IPS DF 6.9 (cell line): Measurements from ENCODE around the gene TRAIP.

Experiments used
- DNase-seq: peaks from one replicate; pipeline ENCODE4 v3.0.0-alpha.2; 2013; ENCODE audit warnings: low read depth, low spot score
- H3K27ac ChIP-seq: one replicate; pipeline ENCODE4 v1.5.1; 2013; ENCODE audit warnings: low read length, control low read depth
- H3K27me3 ChIP-seq: 2 replicates; pipeline ENCODE4 v1.6.1; 2013; ENCODE audit warnings: mild to moderate bottlenecking, low read length; ENCODE audit not compliant: control insufficient read depth, insufficient read depth
- H3K36me3 ChIP-seq: 2 replicates; pipeline ENCODE4 v1.6.1; 2013; ENCODE audit warnings: low read length; ENCODE audit not compliant: control insufficient read depth, insufficient read depth
- H3K4me1 ChIP-seq: 2 replicates; pipeline ENCODE4 v1.6.1; 2013; ENCODE audit warnings: low read length; ENCODE audit not compliant: control insufficient read depth, insufficient read depth
- H3K4me3 ChIP-seq: 2 replicates; pipeline ENCODE4 v1.5.1; 2013; ENCODE audit warnings: mild to moderate bottlenecking, low read length
- H3K9me3 ChIP-seq: 2 replicates; pipeline ENCODE4 v1.6.1; 2013; ENCODE audit warnings: low read length, inconsistent platforms; ENCODE audit not compliant: control insufficient read depth, insufficient read depth
- WGBS: extraction: QIAGEN DNeasy Blood & Tissue Kit; methylation state at CpG from one replicate; pipeline ENCODE4 v1.1.7; 2013; ENCODE audit warnings: mixed read lengths, missing lambda C conversion rate; ENCODE audit not compliant: insufficient read length, insufficient coverage; 5-methylcytosine and 5-hydroxymethylcytosine counted together

TRAIP gene

DNA sequence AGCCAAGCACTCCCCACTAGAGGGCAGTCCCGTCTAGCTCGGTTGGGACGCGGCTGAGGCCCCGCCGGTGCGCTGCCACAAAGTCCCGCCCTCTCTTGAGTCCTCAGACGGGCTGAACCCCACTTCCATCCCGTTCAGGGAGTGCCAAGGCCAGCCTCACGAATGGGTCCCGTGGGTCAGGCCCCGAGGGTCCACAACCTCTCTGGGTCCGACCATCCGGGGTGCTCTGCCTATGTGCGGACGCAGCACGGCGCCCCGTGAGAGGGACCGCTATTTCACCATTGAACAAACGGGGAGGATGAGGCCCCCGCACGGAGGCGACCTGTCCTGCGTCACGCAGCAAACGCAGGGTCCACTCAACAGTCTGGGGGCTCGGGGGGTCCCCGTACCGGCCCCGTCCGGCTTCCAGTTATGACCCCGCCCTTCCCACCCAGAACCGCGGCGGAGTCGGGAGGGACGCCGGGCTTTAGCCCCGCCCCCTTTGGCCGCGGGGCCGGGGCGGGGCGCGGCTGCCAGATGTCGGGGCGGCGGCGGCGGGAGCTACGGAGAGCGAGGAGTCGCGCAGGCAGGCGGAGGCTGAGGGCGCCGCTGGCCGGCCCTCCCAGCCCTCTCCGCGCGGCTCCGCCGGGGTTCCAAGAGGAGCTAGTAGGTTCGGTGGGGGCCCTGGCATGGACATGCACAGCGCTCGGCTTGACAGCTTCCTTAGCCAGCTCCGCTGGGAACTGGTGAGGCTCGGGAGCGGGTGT, 53.5 kb downstream of the TRAIP start, which contains the start of gene INKA1:
INKA1 (plus strand) TSS at position 543 of the 746 bp plus-strand sequence; CDS start at position 675, 132 bp downstream.
- Histone ChIP-seq H3K4me1 (peaks cover 13% of the 10 kb centered on the region), H3K4me3 (peak within 1 kb of the TSS; percentile 42), H3K27ac (no peak within 1 kb of the TSS), H3K36me3 (no peaks in the 10 kb centered on the region), H3K9me3 (no peaks in the 10 kb centered on the region), H3K27me3 (no peaks in the 10 kb centered on the region; the same call in 1 of the 2 replicates)
- DNase-seq, result peak; percentile 81
- no CpG with 5 or more reads among the region's 71 CpGs for WGBS

- WGBS, result no CpG with 5 or more reads among the region's 2 CpGs
- no peak overlapping the region for H3K27ac ChIP-seq
- H3K4me3 ChIP-seq, result no peak overlapping the region
- no peaks in the 10 kb centered on the region; the same call in 1 of the 2 replicates for H3K27me3 ChIP-seq
- no peak for DNase-seq
- no peaks in the 10 kb centered on the region for H3K36me3 ChIP-seq
- H3K9me3 ChIP-seq, result no peaks in the 10 kb centered on the region
- peaks cover 10% of the 10 kb centered on the region for H3K4me1 ChIP-seq
Measured at GRCh38 chr3:49801160-49801559, 55.2 kb downstream of the TRAIP start.

- Histone ChIP-seq H3K27me3 (no peaks in the 10 kb centered on the region; the same call in 1 of the 2 replicates), H3K4me1 (peaks cover 4% of the 10 kb centered on the region), H3K36me3 (no peaks in the 10 kb centered on the region), H3K4me3 (no peak within 1 kb of the TSS), H3K9me3 (no peaks in the 10 kb centered on the region), H3K27ac (no peak within 1 kb of the TSS)
- WGBS, result no CpG with 5 or more reads among the region's 4 CpGs
- no peak for DNase-seq
Measured at GRCh38 chr3:49799761-49800160, 56.6 kb downstream of the TRAIP start, which contains the start of gene CDHR4. Gene CDHR4, minus strand, starts transcription at chr3:49799873. Its CDS starts 61 bp downstream, at chr3:49799812.

- Histone ChIP-seq H3K9me3 (no peaks in the 10 kb centered on the region), H3K27ac (no peak overlapping the region), H3K27me3 (no peaks in the 10 kb centered on the region), H3K36me3 (no peaks in the 10 kb centered on the region), H3K4me3 (no peak overlapping the region), H3K4me1 (peaks cover 4% of the 10 kb centered on the region)
- no CpG with 5 or more reads among the region's 1 CpG for WGBS
- no peak for DNase-seq
Measured at GRCh38 chr3:49799105-49799504, 57.3 kb downstream of the TRAIP start.

DNA sequence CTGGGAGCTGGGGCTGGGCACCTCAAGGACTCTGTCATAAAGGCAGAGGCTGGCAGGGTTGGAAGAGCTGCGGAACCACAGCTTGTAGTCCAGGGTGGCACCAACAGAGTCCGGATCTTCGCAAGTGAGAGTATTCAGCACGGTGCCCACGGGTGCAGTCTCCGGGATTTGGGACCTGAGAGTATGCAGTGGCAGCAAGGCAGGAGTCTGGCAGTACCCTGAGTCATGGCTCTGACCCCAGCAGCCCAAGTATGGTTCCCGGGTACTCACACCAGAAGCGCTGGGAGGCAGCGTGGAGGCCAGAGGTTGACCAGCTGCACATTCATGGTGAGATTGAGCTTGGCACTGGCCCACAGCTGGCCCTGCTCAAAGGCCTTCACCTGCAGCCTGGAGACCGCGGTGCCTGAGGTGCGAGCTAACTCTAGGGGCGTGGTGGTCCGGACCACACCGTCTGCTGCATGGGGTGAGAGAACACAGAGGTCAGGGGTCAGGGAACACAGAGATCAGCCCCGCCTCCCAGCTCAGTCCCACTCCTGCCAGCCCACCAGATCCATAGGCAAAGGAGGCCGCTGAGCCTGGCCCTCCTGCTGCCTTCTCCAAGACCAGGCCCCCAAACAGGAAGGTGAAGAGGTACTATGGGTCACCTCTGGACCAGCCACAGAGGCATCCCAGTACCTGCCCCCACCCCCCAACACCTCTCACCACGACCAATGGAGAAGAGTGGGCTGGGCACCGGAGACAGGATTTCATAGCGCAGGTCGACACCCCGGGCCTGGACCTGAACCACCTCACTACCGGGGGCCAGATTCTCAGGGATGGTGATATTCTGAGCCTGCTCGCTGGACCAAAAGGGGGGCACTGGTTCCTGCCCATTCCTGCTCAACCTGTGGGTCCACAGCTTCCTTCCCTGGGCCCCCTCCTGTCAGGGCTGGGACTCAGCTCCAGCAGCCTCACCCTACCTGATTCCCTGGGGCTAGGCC, 61.1 kb downstream of the TRAIP start:
- no peak for DNase-seq
- Histone ChIP-seq H3K27ac (no peak overlapping the region), H3K9me3 (no peaks in the 10 kb centered on the region), H3K4me1 (no peaks in the 10 kb centered on the region), H3K36me3 (no peaks in the 10 kb centered on the region), H3K4me3 (no peak overlapping the region), H3K27me3 (no peaks in the 10 kb centered on the region)
- WGBS, result no CpG with 5 or more reads among the region's 24 CpGs

- WGBS, result no CpG with 5 or more reads among the region's 4 CpGs
- no peak for DNase-seq
- H3K27ac ChIP-seq, result no peak overlapping the region
Measured at GRCh38 chr3:49794431-49794830, 61.9 kb downstream of the TRAIP start.

DNA sequence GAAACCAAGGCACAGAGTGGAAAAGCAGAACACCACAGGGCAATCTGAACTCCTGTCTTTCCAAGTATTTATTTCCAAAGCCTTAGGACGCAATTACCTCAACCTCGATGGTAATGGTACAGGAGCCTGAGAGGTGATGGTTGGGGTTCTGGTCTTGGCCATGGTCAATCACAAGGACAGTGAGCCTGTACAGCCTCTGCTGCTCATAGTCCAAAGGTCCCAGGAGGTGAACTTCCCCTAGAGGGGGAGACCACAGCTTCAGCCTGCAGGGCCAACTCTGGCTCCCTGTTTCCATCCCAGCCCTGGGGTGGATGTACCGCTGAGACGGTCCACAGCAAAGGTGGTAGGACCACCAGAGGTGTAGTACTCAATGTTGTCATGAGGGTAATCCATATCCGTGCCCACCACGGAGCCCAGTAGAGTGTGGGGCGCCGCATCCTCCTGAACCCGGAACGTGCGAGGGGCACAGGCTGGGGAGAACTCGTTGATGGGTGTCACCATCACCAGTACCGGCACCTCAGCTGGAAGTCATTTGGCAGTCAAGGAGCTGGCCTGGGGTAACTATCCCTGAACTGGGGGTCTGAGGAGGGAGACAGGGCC, 62.8 kb downstream of the TRAIP start:
- no peaks in the 10 kb centered on the region for H3K27me3 ChIP-seq
- no peaks in the 10 kb centered on the region for H3K36me3 ChIP-seq
- H3K27ac ChIP-seq, result no peak overlapping the region
- H3K4me3 ChIP-seq, result no peak overlapping the region
- H3K9me3 ChIP-seq, result no peaks in the 10 kb centered on the region
- H3K4me1 ChIP-seq, result no peaks in the 10 kb centered on the region
- WGBS, result no CpG with 5 or more reads among the region's 13 CpGs
- no peak for DNase-seq

More at GRCh38 chr3:49794431-49794830, 61.9 kb downstream of the TRAIP start:
- Histone ChIP-seq H3K4me1 (no peaks in the 10 kb centered on the region), H3K4me3 (no peak overlapping the region), H3K9me3 (no peaks in the 10 kb centered on the region), H3K27me3 (no peaks in the 10 kb centered on the region), H3K36me3 (no peaks in the 10 kb centered on the region)

GRCh38 chr3:49792371-49793150, 63.8 kb downstream of the TRAIP start:
- no peak for DNase-seq
- Histone ChIP-seq H3K4me3 (no peak overlapping the region), H3K9me3 (no peaks in the 10 kb centered on the region), H3K27ac (no peak overlapping the region), H3K4me1 (no peaks in the 10 kb centered on the region), H3K36me3 (no peaks in the 10 kb centered on the region), H3K27me3 (no peaks in the 10 kb centered on the region)
- no CpG with 5 or more reads among the region's 10 CpGs for WGBS

DNA sequence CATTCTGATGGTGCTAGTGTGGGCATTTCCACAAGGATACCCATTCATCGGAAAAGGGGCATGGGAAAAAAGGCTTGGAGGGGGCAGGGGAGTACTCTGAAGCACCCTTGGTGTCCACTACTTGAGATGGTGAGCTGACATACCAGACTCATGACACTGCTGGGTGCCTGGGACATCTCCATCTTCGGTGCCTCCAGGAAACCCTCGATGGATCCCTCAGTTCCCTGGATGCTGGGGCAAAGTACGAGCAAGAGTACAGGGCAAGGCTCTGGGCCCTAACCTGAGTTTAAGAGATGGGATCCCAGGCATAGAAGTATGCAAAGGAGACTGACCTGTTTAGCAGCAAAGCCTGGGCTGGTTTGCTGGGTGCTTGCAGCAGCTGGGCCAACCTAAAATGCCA, 64.8 kb downstream of the TRAIP start:
- no peak for DNase-seq
- H3K9me3 ChIP-seq, result no peaks in the 10 kb centered on the region
- no peak overlapping the region for H3K4me3 ChIP-seq
- H3K4me1 ChIP-seq, result peaks cover 3% of the 10 kb centered on the region
- H3K36me3 ChIP-seq, result no peaks in the 10 kb centered on the region
- WGBS, result no CpG with 5 or more reads among the region's 4 CpGs
- no peak overlapping the region for H3K27ac ChIP-seq
- no peaks in the 10 kb centered on the region for H3K27me3 ChIP-seq
